Fibroblast of villous mesenchyme (primary cell): Measurements from ENCODE around the gene SYT5. TPM values are rescaled to one million over a fixed set of nuclear protein-coding genes. Genes with fewer than 3 reads are reported as not detected.
A peak's percentile ranks its signal among the peaks of the same experiment; 100 is the strongest.
"Not testable (repeated sequence)": the region's sequence is repeated elsewhere in the genome, so short reads cannot be mapped to it uniquely, and the experiment has no call there.

Experiments used
- DNase-seq: peaks from one replicate; pipeline ENCODE4 v3.0.0-alpha.2; 2010; ENCODE audit warnings: low read depth
- H3K4me3 ChIP-seq: 2 replicates; pipeline ENCODE4 v1.5.1; 2011; ENCODE audit warnings: low read depth, mild to moderate bottlenecking, low read length
- total RNA-seq: library from RNA; depleted of rRNA; stranded (reverse); fragments of >200 nt; gene quantifications from 2 replicates; pipeline ENCODE4 v1.2.3, GENCODE V29; 2012
- TF ChIP-seq, protein P1 (sequence below): IDR thresholded peaks from 2 replicates; pipeline ENCODE4 v1.5.1; 2012; ENCODE audit warnings: low read depth, mild to moderate bottlenecking, low read length; ENCODE audit not compliant: insufficient read depth

SYT5 gene
- total RNA-seq, 1 donor: 0.86 TPM

DNA sequence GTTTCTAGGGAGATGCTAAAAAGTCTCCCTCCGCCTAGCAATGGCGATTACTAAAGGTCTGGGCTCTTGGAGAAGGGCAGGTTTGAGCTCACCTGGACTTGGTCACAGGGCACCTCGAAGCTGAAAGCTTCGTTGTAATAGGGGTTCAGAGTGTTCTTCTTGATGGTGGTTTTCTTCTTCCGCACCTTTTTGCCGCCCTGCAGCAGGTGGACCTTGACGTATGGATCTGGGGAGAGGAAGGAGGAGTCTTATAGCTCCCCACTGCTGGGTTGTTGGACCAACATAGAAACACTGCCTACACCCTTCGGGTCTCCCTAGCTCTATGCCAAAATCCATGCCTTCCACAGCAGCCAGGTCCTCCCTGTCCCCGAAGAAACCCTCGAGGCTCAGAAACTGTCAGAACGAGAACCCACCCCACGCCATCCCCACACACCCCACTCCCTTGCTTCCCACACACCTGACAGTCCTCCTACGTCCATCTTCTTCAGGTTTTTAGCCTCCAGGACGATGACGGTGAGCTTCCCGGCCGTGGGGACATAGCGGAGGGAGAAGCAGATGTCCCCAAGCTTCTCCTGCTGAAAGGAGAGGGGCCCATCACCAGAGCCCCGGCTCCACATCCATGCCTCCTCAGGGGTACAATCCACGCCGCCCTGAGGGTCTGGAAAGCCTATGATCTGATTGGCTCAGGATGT is 5.5 kb downstream of the SYT5 start:
- no peak overlapping the region for H3K4me3 ChIP-seq
- no peak for DNase-seq
- TF ChIP-seq, protein P1, sequence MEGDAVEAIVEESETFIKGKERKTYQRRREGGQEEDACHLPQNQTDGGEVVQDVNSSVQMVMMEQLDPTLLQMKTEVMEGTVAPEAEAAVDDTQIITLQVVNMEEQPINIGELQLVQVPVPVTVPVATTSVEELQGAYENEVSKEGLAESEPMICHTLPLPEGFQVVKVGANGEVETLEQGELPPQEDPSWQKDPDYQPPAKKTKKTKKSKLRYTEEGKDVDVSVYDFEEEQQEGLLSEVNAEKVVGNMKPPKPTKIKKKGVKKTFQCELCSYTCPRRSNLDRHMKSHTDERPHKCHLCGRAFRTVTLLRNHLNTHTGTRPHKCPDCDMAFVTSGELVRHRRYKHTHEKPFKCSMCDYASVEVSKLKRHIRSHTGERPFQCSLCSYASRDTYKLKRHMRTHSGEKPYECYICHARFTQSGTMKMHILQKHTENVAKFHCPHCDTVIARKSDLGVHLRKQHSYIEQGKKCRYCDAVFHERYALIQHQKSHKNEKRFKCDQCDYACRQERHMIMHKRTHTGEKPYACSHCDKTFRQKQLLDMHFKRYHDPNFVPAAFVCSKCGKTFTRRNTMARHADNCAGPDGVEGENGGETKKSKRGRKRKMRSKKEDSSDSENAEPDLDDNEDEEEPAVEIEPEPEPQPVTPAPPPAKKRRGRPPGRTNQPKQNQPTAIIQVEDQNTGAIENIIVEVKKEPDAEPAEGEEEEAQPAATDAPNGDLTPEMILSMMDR: no peak

DNA sequence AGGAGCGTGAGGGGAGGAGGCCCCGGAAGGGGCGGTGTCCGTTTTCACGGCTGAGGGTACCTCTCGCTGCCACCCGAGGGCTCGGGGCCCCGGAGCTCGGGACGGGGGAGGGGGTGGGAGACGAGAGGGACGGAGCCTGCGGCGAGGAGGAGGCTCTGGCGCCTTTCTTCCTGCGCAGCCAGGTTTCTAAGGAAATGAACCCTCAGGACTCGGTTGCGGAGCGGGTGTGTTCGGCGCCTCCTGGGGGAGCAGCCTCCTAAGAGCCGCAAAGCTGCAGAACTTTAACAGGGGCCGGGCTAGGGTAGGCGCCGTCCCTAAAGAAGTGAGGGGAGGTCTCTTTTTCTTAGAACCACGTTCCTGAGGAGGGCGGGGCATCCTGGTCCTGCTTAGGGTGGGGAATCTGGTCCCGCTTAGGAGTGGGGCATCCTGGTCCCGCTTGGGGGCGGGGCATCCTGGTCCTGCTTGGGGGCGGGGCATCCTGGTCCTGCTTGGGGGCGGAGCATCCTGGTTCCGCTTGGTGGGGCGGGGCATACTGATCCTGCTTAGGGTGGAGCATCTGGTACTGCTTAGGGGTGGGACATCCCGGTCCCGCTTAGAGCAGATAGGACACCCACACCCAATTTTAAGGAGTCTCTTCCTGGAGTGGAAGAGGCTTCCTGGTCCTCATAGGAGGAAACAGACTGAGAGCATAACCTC is 6.2 kb downstream of the SYT5 start:
- DNase-seq: peak; percentile 55
- TF ChIP-seq, protein P1: no peak
- H3K4me3 ChIP-seq: peak overlapping the region; percentile 51

DNA sequence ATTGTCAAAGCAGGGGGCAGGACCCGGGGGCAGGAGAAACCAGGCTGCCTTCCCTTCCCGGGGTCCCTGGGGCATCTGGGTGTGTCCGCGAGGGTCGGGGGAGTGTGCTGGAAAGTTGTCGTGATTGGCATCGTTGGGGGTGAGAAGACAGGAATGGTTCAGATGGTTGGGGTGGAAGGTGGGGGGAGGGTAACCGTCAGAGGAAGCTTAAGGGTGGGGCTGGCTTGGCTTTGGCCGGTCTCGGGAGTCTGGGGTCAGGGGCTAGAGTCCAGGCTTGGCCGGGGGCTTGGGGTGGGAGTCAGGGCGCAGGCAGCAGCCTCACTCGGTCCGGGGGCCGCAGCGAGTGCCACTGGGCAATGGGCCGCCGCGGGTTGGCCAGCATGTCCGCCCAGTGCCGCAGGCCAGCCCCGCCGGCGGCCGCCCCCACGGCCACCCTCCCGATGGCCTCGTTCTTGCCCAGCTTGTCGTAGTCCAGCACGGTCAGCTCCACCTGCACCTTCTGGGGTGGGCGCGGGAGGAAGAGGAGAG is 6.8 kb downstream of the SYT5 start:
- peak overlapping the region; percentile 51 for H3K4me3 ChIP-seq
- TF ChIP-seq, protein P1: no peak
- DNase-seq: no peak

DNA sequence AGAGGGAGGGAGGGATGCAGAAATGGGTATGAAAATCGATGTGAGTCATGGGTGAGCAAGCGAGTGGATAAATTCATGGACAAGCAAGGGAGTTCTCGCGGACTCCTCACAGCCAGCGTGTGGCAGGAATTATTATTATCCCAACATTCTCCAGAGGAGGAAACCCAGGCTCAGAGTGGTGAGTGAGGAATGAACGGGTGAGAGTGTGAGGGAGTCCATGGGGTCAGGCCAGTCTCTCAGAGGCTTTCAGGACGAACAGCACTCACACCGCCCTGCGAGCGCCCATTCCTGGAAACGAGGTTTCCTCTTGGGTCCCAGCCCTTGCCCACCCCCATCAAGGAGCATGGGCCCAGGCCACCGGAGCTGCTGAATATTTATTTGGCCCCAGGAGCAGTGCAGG is 7.3 kb downstream of the SYT5 start:
- H3K4me3 ChIP-seq: peak overlapping the region; percentile 51
- peak; percentile 22 for DNase-seq
- TF ChIP-seq, protein P1: no peak

DNA sequence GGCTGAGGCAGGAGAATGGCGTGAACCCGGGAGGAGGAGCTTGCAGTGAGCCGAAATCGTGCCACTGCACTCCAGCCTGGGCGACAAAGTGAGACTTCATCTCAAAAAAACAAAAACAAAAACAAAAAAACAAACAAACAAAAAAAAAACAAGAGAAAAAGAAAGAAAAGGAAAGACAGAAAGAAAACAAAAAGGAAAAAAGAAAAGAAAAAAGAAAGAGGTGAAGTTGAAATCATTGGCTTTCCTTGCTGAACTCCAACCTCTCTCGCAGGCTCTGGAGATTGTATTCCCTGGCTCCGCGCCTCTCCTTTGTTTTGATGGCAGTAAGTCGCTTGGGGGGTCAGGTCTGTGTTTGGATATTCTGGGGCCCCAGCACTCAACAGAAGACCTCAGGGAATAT is 7.8 kb downstream of the SYT5 start:
- H3K4me3 ChIP-seq, DNase-seq: not testable (repeated sequence)

DNA sequence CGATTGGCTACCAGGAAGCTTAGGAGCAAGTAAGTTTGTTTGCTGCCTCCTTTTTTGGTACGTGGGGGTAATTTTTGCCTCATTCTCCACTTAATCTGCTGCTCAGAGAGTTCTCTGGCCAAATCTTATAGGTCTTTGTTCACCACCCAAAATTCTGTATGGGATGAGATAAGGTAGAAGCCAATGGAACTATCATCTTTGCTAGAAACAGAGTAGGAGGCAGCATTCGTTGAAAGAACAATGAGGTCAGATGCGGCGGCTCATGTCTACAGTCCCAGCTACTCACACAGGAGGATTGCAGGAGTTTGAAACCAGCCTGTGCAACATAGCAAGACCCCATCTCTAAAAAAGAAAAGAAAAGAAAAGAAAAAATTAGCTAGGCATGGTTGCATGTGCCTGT is 8.6 kb downstream of the SYT5 start:
- no peak for DNase-seq
- no peak overlapping the region for H3K4me3 ChIP-seq
- TF ChIP-seq, protein P1: no peak

DNA sequence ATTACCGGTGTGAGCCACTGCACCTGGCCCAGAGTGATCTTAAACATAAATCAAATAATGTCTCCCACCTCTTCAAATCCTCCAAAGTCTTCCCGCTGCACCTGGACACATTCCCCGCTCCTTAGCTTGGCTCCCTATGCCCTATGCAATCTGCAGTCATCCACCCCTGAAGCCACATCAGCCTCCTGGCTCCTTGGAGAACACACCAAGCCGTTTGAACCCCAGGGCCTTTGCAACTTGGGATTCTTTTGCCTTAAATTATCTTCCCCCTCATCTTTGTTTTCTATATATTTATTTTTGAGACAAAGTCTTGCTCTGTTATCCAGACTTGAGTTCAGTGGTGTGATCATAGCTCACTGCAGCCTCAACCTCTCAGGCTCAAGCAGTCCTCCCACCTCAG is 11.0 kb downstream of the SYT5 start:
- TF ChIP-seq, protein P1: no peak
- DNase-seq: no peak
- H3K4me3 ChIP-seq: no peak overlapping the region
